ENCODE data around the gene SLC49A3.

Gene SLC49A3

GRCh38 chr4:658681-659667 lies 30.0 kb downstream of the SLC49A3 start:
- DNase-seq (ENCODE audit: low spot score) = no peak
- in situ Hi-C loops (cut with MboI; ENCODE audit: low pct_unique_long_range_greater_than_20kb, low sequenced_read_pairs, unreplicated experiment) = no loop called here
- TF ChIP-seq CTCF (IDR thresholded peaks at IDR 0.05; ENCODE audit: extremely low read depth, insufficient read depth, missing control alignments) = no peak

- in situ Hi-C loops (cut with MboI; ENCODE audit: low pct_unique_long_range_greater_than_20kb, low sequenced_read_pairs, unreplicated experiment) = no loop called here
These were observed 30.9 kb downstream of the SLC49A3 start for GRCh38 chr4:657834-658667.

GRCh38 chr4:657338-657833 lies 31.6 kb downstream of the SLC49A3 start:
- no peak for DNase-seq (ENCODE audit: low spot score)
- in situ Hi-C loops (cut with MboI; ENCODE audit: low pct_unique_long_range_greater_than_20kb, low sequenced_read_pairs, unreplicated experiment) = no loop called here
- TF ChIP-seq CTCF (IDR thresholded peaks at IDR 0.05; ENCODE audit: extremely low read depth, insufficient read depth, missing control alignments) = no peak

More at GRCh38 chr4:657834-658667, 30.9 kb downstream of the SLC49A3 start:
- TF ChIP-seq CTCF (IDR thresholded peaks at IDR 0.05; ENCODE audit: extremely low read depth, insufficient read depth, missing control alignments) = no peak
- DNase-seq (ENCODE audit: low spot score) = no peak

GRCh38 chr4:656436-657337 lies 32.3 kb downstream of the SLC49A3 start:
- no peak for TF ChIP-seq CTCF (IDR thresholded peaks at IDR 0.05; ENCODE audit: extremely low read depth, insufficient read depth, missing control alignments)
- DNase-seq (ENCODE audit: low spot score) = no peak
- in situ Hi-C loops (cut with MboI; ENCODE audit: low pct_unique_long_range_greater_than_20kb, low sequenced_read_pairs, unreplicated experiment) = no loop called here

- in situ Hi-C loops (cut with MboI; ENCODE audit: low pct_unique_long_range_greater_than_20kb, low sequenced_read_pairs, unreplicated experiment) = no loop called here
- DNase-seq (ENCODE audit: low spot score) = no peak
- TF ChIP-seq CTCF (IDR thresholded peaks at IDR 0.05; ENCODE audit: extremely low read depth, insufficient read depth, missing control alignments) = no peak
These were observed 33.3 kb downstream of the SLC49A3 start for GRCh38 chr4:655464-656151.
